ENCODE data around the gene BRD3OS.
A peak's percentile ranks its signal among the peaks of the same experiment; 100 is the strongest.
"Not testable (repeated sequence)": the region's sequence is repeated elsewhere in the genome, so short reads cannot be mapped to it uniquely, and the experiment has no call there.

Gene BRD3OS

DNA sequence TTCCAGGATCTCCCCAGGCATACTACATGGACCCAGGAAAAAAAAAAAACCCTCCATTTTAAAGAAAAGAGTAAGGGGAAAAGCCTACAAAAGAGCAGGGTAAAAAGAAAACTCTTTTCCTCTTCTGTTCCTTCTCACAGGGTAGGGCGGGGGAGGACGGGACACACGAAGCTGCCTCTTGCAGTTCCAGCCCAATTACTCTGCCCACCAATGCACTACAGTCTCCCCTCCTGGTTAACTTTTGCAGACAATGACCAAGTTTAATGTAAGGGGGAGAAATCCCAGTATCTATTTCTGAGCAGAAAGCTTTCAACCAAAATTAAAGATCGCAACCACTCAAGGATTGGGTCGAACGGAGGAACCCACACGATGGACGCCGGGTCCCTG is 41.2 kb downstream of the BRD3OS start:
- no peak for DNase-seq

- peak; percentile 55 for DNase-seq
These were observed 41.9 kb downstream of the BRD3OS start for GRCh38 chr9:134066913-134067851.

- peak; percentile 85 for DNase-seq
These were observed 42.8 kb downstream of the BRD3OS start, which contains the start of gene BRD3 for GRCh38 chr9:134067904-134068743. BRD3 (minus strand) TSS chr9:134068026; CDS start chr9:134053477, 14,549 bp downstream.

DNA sequence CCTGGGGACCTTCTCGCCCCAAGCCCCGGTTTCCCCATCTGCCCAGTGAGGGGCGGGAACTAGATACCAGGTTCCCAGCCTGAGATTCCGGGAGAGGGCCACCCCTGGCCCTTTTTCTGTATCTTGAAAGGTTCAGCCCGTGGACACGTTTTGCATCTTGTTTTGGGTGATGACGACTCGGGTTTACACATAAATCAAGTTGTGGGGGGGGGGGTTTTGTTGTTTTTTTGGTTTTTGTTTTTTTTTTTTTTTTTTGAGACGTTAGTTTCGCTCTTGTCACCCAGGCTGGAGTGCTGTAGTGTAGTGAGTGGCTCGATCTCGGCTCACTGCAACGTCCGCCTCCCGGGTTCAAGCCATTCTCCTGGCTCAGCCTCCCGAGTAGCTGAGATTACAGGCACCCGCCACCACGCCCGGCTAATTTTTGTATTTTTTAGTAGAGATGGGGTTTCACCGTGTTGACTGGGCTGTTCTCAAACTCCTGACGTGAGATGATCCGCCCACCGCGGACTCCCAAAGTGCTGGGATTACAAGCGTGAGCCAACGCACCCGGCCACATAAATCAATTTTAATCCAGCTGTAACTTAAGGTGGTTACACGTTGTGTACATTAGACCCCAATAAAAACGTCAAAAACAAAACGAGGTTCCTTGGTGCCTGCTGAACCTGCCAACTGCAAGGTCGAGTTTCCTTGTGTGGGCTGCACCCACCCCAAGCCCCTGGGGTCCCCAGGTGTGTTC is 43.6 kb downstream of the BRD3OS start:
- DNase-seq: no peak

DNA sequence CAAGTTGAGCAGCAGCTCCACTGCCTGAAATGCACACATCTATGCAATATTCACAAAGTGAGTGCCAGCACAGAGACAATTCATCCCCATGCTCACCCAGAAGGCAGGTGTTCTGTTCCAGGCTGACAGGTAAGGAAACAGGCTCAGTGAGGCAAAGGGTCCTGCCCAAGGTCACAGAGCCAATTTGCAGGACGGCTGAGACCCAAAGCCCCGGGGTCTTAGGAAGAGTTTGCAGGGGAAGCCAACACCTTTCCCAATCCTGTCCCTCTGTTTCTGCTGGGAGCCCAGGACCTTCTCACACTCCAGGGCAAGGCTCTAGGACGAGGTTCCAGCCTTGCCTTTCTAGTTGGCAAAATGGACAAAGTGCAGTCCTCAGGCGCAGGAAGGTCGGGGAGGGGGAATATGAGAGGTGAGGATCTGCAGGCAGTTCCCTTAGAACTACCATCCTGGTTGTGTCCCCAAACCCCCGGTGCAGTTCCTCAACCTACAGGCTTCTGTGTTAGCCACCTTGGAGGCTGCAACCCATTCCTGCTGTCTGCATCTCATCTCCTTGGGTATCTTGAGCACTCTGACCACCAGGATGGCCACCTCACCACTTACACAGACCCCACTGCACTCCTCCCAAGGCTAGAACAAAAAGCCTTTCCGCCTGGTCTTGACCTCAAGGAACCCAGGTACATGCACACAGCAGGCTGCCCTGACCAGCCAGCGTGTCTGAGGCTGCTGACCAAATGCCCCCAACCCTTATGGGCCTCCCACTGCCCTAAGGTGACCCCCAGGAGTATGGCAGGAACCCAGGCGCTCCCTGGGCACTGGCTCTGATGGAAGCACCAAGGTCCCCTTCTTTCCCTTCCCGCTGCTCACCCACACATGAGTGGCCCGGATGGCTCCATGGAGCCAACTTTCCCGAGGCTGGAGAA is 44.5 kb downstream of the BRD3OS start:
- no peak for DNase-seq

DNA sequence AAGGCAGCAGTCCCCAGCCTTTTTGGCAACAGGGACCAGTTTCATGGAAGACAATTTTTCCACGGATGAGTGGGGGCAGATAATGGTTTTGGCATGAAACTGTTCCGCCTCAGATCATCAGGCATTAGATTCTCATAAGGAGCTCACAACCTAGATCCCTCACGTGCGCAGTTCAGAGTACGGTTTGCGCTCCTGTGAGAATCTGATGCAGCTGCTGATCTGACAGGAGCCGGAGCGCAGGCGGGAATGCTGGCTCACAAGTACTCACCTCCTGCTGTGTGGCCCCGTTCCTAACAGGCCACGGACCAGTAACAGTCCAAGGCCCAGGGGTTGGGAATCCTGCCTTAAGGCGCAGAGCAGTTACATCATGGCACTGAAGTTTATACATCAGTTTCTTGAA is 45.9 kb downstream of the BRD3OS start:
- no peak for DNase-seq

DNA sequence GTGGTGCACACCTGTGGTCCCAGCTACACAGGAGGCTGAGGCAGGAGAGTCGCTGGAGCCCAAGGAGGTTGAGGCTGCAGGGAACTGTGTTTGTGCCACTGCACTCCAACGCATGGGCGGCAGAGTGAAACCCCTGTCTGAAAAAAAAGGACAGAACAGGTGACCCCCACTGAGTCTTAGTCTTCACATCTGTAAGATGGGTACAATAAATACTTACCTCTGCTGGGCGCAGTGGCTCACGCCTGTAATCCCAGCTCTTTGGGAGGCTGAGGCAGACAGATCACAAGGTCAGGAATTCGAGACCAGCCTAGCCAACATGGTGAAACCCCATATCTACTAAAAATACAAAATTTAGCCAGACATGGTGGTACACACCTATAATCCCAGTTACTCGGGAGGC is 47.4 kb downstream of the BRD3OS start:
- not testable (repeated sequence) for DNase-seq

DNA sequence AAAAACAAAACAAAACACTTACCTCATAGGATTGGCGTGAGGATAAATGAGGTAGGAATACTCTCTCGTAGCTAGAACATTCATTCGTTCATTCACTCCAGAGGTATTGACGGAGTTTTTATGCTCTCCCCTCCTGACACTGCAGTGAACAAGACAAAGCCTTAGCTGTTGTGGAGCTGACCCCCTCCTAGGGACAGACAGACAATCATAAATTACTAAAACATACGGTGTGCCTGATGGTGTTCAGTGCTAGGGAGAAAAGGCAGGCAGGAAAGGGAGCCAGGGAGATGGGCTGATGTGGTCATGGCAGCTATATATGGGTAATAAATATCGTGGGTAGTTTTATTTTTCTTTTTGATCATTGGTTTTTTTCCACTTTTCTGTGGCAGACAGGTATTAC is 48.2 kb downstream of the BRD3OS start:
- DNase-seq: no peak

- DNase-seq: not testable (repeated sequence)
These were observed 50.4 kb downstream of the BRD3OS start for GRCh38 chr9:134075689-134076088.

DNA sequence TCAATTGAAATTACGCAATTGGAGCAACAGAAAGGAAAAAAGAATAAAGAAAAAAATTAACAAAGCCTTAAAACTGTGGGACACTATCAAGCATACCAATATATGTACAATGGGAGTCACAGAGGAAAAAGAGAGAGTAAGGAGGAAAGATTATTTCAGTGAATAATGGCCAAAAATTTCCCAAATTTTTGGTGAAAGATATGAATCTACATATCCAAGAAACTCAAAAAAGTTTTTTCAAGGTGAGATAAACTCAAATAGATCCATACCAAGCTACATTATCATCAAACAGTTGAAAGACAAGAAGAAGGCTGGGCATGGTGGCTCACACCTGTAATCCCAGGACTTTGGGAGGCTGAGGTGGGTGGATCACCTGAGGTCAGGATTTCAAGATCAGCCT is 51.4 kb downstream of the BRD3OS start:
- DNase-seq: no peak
